Smooth muscle cell (in vitro differentiated cells): Measurements from ENCODE around the gene UBAC2. TPM values are rescaled to one million over a fixed set of nuclear protein-coding genes. Genes with fewer than 3 reads are reported as not detected.

ENCODE experiments used
- DNase-seq: peaks from one replicate; lab custom pipeline; 2025; ENCODE audit not compliant: unreplicated experiment; lab: John Stamatoyannopoulos, UW
- H2AFZ ChIP-seq: fragments of 200-600 bp; sonication (generic); 2 replicates; pipeline ENCODE4 v1.6.0; 2016; ENCODE audit warnings: antibody characterized with exemption, low read depth, mild to moderate bottlenecking
- H3F3A ChIP-seq: fragments of 200-600 bp; sonication (generic); 2 replicates; pipeline ENCODE4 v1.6.0; 2017; ENCODE audit warnings: antibody characterized with exemption, low read depth
- H3K27ac ChIP-seq: fragments of 200-600 bp; sonication (generic); 2 replicates; pipeline ENCODE4 v1.5.1; 2016; ENCODE audit warnings: low read depth, mild to moderate bottlenecking
- H3K27me3 ChIP-seq: fragments of 200-600 bp; sonication (generic); 2 replicates; pipeline ENCODE4 v1.6.1; 2016; ENCODE audit warnings: low read depth, mild to moderate bottlenecking
- H3K36me3 ChIP-seq: fragments of 200-600 bp; sonication (generic); 2 replicates; pipeline ENCODE4 v1.5.1; 2016; ENCODE audit warnings: low read depth
- H3K4me1 ChIP-seq: fragments of 200-600 bp; sonication (generic); 2 replicates; pipeline ENCODE4 v1.5.1; 2016; ENCODE audit warnings: low read depth
- H3K4me2 ChIP-seq: fragments of 200-600 bp; sonication (generic); 2 replicates; pipeline ENCODE4 v1.6.0; 2016; ENCODE audit warnings: mild to moderate bottlenecking
- H3K4me3 ChIP-seq: fragments of 200-600 bp; sonication (generic); 2 replicates; pipeline ENCODE4 v1.5.1; 2016; ENCODE audit warnings: mild to moderate bottlenecking
- H3K79me2 ChIP-seq: fragments of 200-600 bp; sonication (generic); 2 replicates; pipeline ENCODE4 v1.6.0; 2016; ENCODE audit warnings: low read depth, mild to moderate bottlenecking
- H3K9ac ChIP-seq: fragments of 200-600 bp; sonication (generic); 2 replicates; pipeline ENCODE4 v1.6.0; 2016; ENCODE audit warnings: low read depth
- H3K9me3 ChIP-seq: fragments of 200-600 bp; sonication (generic); replicated peaks from 2 replicates; pipeline ENCODE4 v1.5.1; 2016; ENCODE audit warnings: low read depth
- H4K20me1 ChIP-seq: fragments of 200-600 bp; sonication (generic); 2 replicates; pipeline ENCODE4 v1.6.0; 2016; ENCODE audit warnings: low read depth
- CTCF ChIP-seq: fragments of 200-600 bp; sonication (generic); IDR thresholded peaks from 2 replicates; pipeline ENCODE4 v1.5.1; 2017; ENCODE audit warnings: borderline replicate concordance, mild to moderate bottlenecking, antibody characterized with exemption; ENCODE audit not compliant: insufficient read depth, poor library complexity, severe bottlenecking
- WGBS: methylation state at CpG from one replicate; pipeline ENCODE4 v1.1.7; 2016; ENCODE audit warnings: low lambda C conversion rate; 5-methylcytosine and 5-hydroxymethylcytosine counted together
- polyA plus RNA-seq: library from polyadenylated mRNA; unstranded; fragments of >200 nt; fragmentation: Nextera tagmentation; extraction: Ambion mirVana; gene quantifications from 2 replicates; pipeline ENCODE4 v1.2.1, GENCODE V29; 2016
- total RNA-seq: library from RNA; depleted of rRNA; stranded (reverse); fragments of >200 nt; gene quantifications from 2 replicates; pipeline ENCODE4 v1.2.3, GENCODE V29; 2014

UBAC2 gene
- total and polyA plus RNA-seq, 2 experiments from 2014 or later, result 58.4 to 74.0 TPM

GRCh38 chr13:99267927-99268326, 67.3 kb downstream of the UBAC2 start:
- H3K9me3 ChIP-seq, result no peaks in the 10 kb centered on the region
- no peak overlapping the region for H3K4me2 ChIP-seq
- no peak overlapping the region for H2AFZ ChIP-seq
- H4K20me1 ChIP-seq, result peaks cover 4% of the 10 kb centered on the region
- DNase-seq, result no peak
- no peaks in the 10 kb centered on the region for H3K27me3 ChIP-seq
- no peak overlapping the region for H3K27ac ChIP-seq
- no peak overlapping the region for H3K4me3 ChIP-seq
- H3K79me2 ChIP-seq, result no peaks in the 10 kb centered on the region
- no peaks in the 10 kb centered on the region for H3F3A ChIP-seq
- no peaks in the 10 kb centered on the region for H3K4me1 ChIP-seq
- no peak for TF ChIP-seq CTCF
- H3K36me3 ChIP-seq, result no peaks in the 10 kb centered on the region
- WGBS, result 97% methylated on average over 4 of the region's 4 CpGs
- H3K9ac ChIP-seq, result no peak overlapping the region

- whole genome bisulfite sequencing, result 96% methylated on average over 3 of the region's 3 CpGs
Measured at GRCh38 chr13:99268822-99269221, 68.2 kb downstream of the UBAC2 start.

GRCh38 chr13:99269627-99270241, 69.1 kb downstream of the UBAC2 start:
- Histone ChIP-seq H4K20me1 (peaks cover 4% of the 10 kb centered on the region), H3K9me3 (no peaks in the 10 kb centered on the region), H3K4me3 (no peak overlapping the region), H3K36me3 (no peaks in the 10 kb centered on the region), H3F3A (no peaks in the 10 kb centered on the region), H3K27ac (no peak overlapping the region), H3K79me2 (no peaks in the 10 kb centered on the region), H2AFZ (no peak overlapping the region), H3K4me1 (no peaks in the 10 kb centered on the region), H3K4me2 (no peak overlapping the region), H3K27me3 (no peaks in the 10 kb centered on the region), H3K9ac (no peak overlapping the region)
- 75% methylated on average over 3 of the region's 3 CpGs for WGBS
- no peak for DNase-seq
- TF ChIP-seq CTCF, result peak; percentile 88

More at GRCh38 chr13:99268822-99269221, 68.2 kb downstream of the UBAC2 start:
- H3K4me1 ChIP-seq, result no peaks in the 10 kb centered on the region
- TF ChIP-seq CTCF, result no peak
- no peak overlapping the region for H3K4me3 ChIP-seq
- peaks cover 4% of the 10 kb centered on the region for H4K20me1 ChIP-seq
- H3K9ac ChIP-seq, result no peak overlapping the region
- no peaks in the 10 kb centered on the region for H3F3A ChIP-seq
- H3K27me3 ChIP-seq, result no peaks in the 10 kb centered on the region
- no peaks in the 10 kb centered on the region for H3K36me3 ChIP-seq
- H2AFZ ChIP-seq, result no peak overlapping the region
- H3K27ac ChIP-seq, result no peak overlapping the region
- no peak for DNase-seq
- H3K9me3 ChIP-seq, result no peaks in the 10 kb centered on the region
- no peak overlapping the region for H3K4me2 ChIP-seq
- H3K79me2 ChIP-seq, result no peaks in the 10 kb centered on the region

- H3K4me3 ChIP-seq, result no peak overlapping the region
- WGBS, result 94% methylated on average over 2 of the region's 2 CpGs
- H3F3A ChIP-seq, result no peaks in the 10 kb centered on the region
- no peaks in the 10 kb centered on the region for H3K27me3 ChIP-seq
- H3K4me2 ChIP-seq, result no peak overlapping the region
- no peaks in the 10 kb centered on the region for H3K4me1 ChIP-seq
- no peak for TF ChIP-seq CTCF
- no peaks in the 10 kb centered on the region for H3K9me3 ChIP-seq
- no peaks in the 10 kb centered on the region for H3K79me2 ChIP-seq
- no peaks in the 10 kb centered on the region for H3K36me3 ChIP-seq
- peaks cover 4% of the 10 kb centered on the region for H4K20me1 ChIP-seq
- no peak overlapping the region for H3K9ac ChIP-seq
- DNase-seq, result no peak
- H2AFZ ChIP-seq, result no peak overlapping the region
- no peak overlapping the region for H3K27ac ChIP-seq
Measured at GRCh38 chr13:99270518-99270917, 69.9 kb downstream of the UBAC2 start.
